ENCODE data around the gene ISG15.

Gene ISG15

GRCh38 chr1:970242-970972 is 42.9 kb upstream of the ISG15 start:
- H4K20me1 ChIP-seq (ENCODE audit: insufficient read depth, low read length), result no peaks in the 10 kb centered on the region
- no peaks in the 10 kb centered on the region for H3F3A ChIP-seq (ENCODE audit: insufficient read depth, low read length)
- no peaks in the 10 kb centered on the region for H3K9me3 ChIP-seq (ENCODE audit: low read length)
- H3K4me1 ChIP-seq (ENCODE audit: insufficient read depth, low read length, severe bottlenecking), result peaks cover 14% of the 10 kb centered on the region
- H3K4me2 ChIP-seq (ENCODE audit: low read length), result no peak overlapping the region
- H3K27me3 ChIP-seq (ENCODE audit: insufficient read depth, low read length), result peaks cover 2% of the 10 kb centered on the region; the same call in 1 of the 2 replicates
- no peak overlapping the region for H3K4me3 ChIP-seq (ENCODE audit: low read depth, low read length, poor library complexity, severe bottlenecking)
- no peaks in the 10 kb centered on the region for H3K36me3 ChIP-seq (ENCODE audit: insufficient read depth, low read length)
- no peak overlapping the region for H3K9ac ChIP-seq (ENCODE audit: low read length)
- no peaks in the 10 kb centered on the region for H3K79me2 ChIP-seq (ENCODE audit: insufficient read depth, low read length)
- no peak overlapping the region for H2AFZ ChIP-seq (ENCODE audit: low read length)
- H3K9me2 ChIP-seq (ENCODE audit: low read depth, low read length), result no peaks in the 10 kb centered on the region
- TF ChIP-seq CTCF (IDR thresholded peaks at IDR 0.05; ENCODE audit: low read length), result no peak
- TF ChIP-seq EZH2 (IDR thresholded peaks at IDR 0.05; ENCODE audit: borderline replicate concordance, low read length), result no peak
- H3K27ac ChIP-seq (ENCODE audit: low read depth, low read length, poor library complexity, severe bottlenecking), result no peak overlapping the region

- no peak overlapping the region for H3K4me2 ChIP-seq (ENCODE audit: low read length)
- H3K9me2 ChIP-seq (ENCODE audit: low read depth, low read length), result no peaks in the 10 kb centered on the region
- no peak overlapping the region for H3K4me3 ChIP-seq (ENCODE audit: low read depth, low read length, poor library complexity, severe bottlenecking)
- H3K4me1 ChIP-seq (ENCODE audit: insufficient read depth, low read length, severe bottlenecking), result peaks cover 15% of the 10 kb centered on the region
- H3K9ac ChIP-seq (ENCODE audit: low read length), result no peak overlapping the region
- no peak overlapping the region for H2AFZ ChIP-seq (ENCODE audit: low read length)
- no peak overlapping the region for H3K27ac ChIP-seq (ENCODE audit: low read depth, low read length, poor library complexity, severe bottlenecking)
- H3F3A ChIP-seq (ENCODE audit: insufficient read depth, low read length), result no peaks in the 10 kb centered on the region
- TF ChIP-seq CTCF (IDR thresholded peaks at IDR 0.05; ENCODE audit: low read length) (no peak), EZH2 (IDR thresholded peaks at IDR 0.05; ENCODE audit: borderline replicate concordance, low read length) (no peak)
- H3K9me3 ChIP-seq (ENCODE audit: low read length), result no peaks in the 10 kb centered on the region
- no peaks in the 10 kb centered on the region for H4K20me1 ChIP-seq (ENCODE audit: insufficient read depth, low read length)
- no peaks in the 10 kb centered on the region for H3K79me2 ChIP-seq (ENCODE audit: insufficient read depth, low read length)
- no peaks in the 10 kb centered on the region for H3K36me3 ChIP-seq (ENCODE audit: insufficient read depth, low read length)
- peaks cover 6% of the 10 kb centered on the region; the same call in 1 of the 2 replicates for H3K27me3 ChIP-seq (ENCODE audit: insufficient read depth, low read length)
Observed at GRCh38 chr1:970973-971730, 42.1 kb upstream of the ISG15 start.

- Histone ChIP-seq H3K27me3 (ENCODE audit: insufficient read depth, low read length) (peaks cover 6% of the 10 kb centered on the region; the same call in 1 of the 2 replicates), H3K4me1 (ENCODE audit: insufficient read depth, low read length, severe bottlenecking) (peaks cover 10% of the 10 kb centered on the region), H3K9ac (ENCODE audit: low read length) (no peak overlapping the region), H3F3A (ENCODE audit: insufficient read depth, low read length) (no peaks in the 10 kb centered on the region), H3K4me3 (ENCODE audit: low read depth, low read length, poor library complexity, severe bottlenecking) (no peak overlapping the region), H3K9me2 (ENCODE audit: low read depth, low read length) (no peaks in the 10 kb centered on the region), H4K20me1 (ENCODE audit: insufficient read depth, low read length) (no peaks in the 10 kb centered on the region), H3K36me3 (ENCODE audit: insufficient read depth, low read length) (no peaks in the 10 kb centered on the region), H3K9me3 (ENCODE audit: low read length) (no peaks in the 10 kb centered on the region), H3K4me2 (ENCODE audit: low read length) (no peak overlapping the region), H3K27ac (ENCODE audit: low read depth, low read length, poor library complexity, severe bottlenecking) (no peak overlapping the region), H2AFZ (ENCODE audit: low read length) (no peak overlapping the region), H3K79me2 (ENCODE audit: insufficient read depth, low read length) (no peaks in the 10 kb centered on the region)
- TF ChIP-seq CTCF (IDR thresholded peaks at IDR 0.05; ENCODE audit: low read length) (no peak), EZH2 (IDR thresholded peaks at IDR 0.05; ENCODE audit: borderline replicate concordance, low read length) (no peak)
Observed at GRCh38 chr1:971751-972506, 41.4 kb upstream of the ISG15 start.
